Neutrophil (primary cell): Measurements from ENCODE around the gene INA.

ENCODE experiments used
- H3K27ac ChIP-seq: fragments of 200-600 bp; sonication (generic); 2 replicates; pipeline ENCODE4 v1.5.1; 2016; ENCODE audit warnings: mild to moderate bottlenecking, moderate library complexity
- H3K27me3 ChIP-seq: fragments of 200-600 bp; sonication (generic); 2 replicates; pipeline ENCODE4 v1.6.0; 2016; ENCODE audit warnings: mild to moderate bottlenecking
- H3K36me3 ChIP-seq: fragments of 200-600 bp; sonication (generic); 2 replicates; pipeline ENCODE4 v1.5.1; 2017
- H3K4me1 ChIP-seq, 2 experiments: fragments of 200-600 bp in 1 of 2; sonication (generic) in 1 of 2; 1 replicate in 1 of 2; 2 replicates in 1 of 2; pipeline versions ENCODE4 v1.5.1 to v1.6.1; 2013 to 2016; ENCODE audit warnings: low read depth in 1 of 2, low read length in 1 of 2, mild to moderate bottlenecking in 1 of 2, moderate library complexity in 1 of 2; ENCODE audit not compliant: control insufficient read depth in 1 of 2, insufficient read depth in 1 of 2
- H3K4me3 ChIP-seq, 2 experiments: fragments of 200-600 bp in 1 of 2; sonication (generic) in 1 of 2; 1 replicate in 1 of 2; 2 replicates in 1 of 2; pipeline ENCODE4 v1.5.1; 2013 to 2016; ENCODE audit warnings: low read depth in 1 of 2, low read length in 1 of 2, mild to moderate bottlenecking in 1 of 2, moderate library complexity in 1 of 2
- H3K9me3 ChIP-seq: fragments of 200-600 bp; sonication (generic); 2 replicates; pipeline ENCODE4 v1.5.1; 2016
- CTCF ChIP-seq: fragments of 200-600 bp; sonication (generic); IDR thresholded peaks from 2 replicates; pipeline ENCODE4 v1.5.1; 2016; ENCODE audit warnings: antibody characterized with exemption

Gene INA

GRCh38 chr10:103281753-103282152, 4.8 kb downstream of the INA start:
- no peaks in the 10 kb centered on the region for H3K9me3 ChIP-seq
- H3K4me3 ChIP-seq: no peak overlapping the region
- H3K4me1 ChIP-seq: peaks cover 10 to 30% of the 10 kb centered on the region in 2 experiments
- peaks cover 81% of the 10 kb centered on the region for H3K27me3 ChIP-seq
- TF ChIP-seq CTCF: no peak
- H3K36me3 ChIP-seq: no peaks in the 10 kb centered on the region
- H3K27ac ChIP-seq: no peak overlapping the region

- Histone ChIP-seq H3K27me3 (peaks cover 81% of the 10 kb centered on the region), H3K9me3 (no peaks in the 10 kb centered on the region), H3K27ac (no peak overlapping the region), H3K4me3 (no peak overlapping the region), H3K36me3 (no peaks in the 10 kb centered on the region), H3K4me1 (peaks cover 10 to 24% of the 10 kb centered on the region in 2 experiments)
- TF ChIP-seq CTCF: no peak
Measured at GRCh38 chr10:103282961-103283360, 6.0 kb downstream of the INA start.

GRCh38 chr10:103284170-103284569, 7.2 kb downstream of the INA start:
- Histone ChIP-seq H3K4me1 (peaks cover 10 to 24% of the 10 kb centered on the region in 2 experiments), H3K9me3 (no peaks in the 10 kb centered on the region), H3K27ac (no peak overlapping the region), H3K36me3 (no peaks in the 10 kb centered on the region), H3K27me3 (peaks cover 81% of the 10 kb centered on the region), H3K4me3 (no peak overlapping the region)
- TF ChIP-seq CTCF: no peak

- H3K9me3 ChIP-seq: no peaks in the 10 kb centered on the region
- no peak for TF ChIP-seq CTCF
- H3K4me1 ChIP-seq: peaks cover 10 to 18% of the 10 kb centered on the region in 2 experiments
- no peaks in the 10 kb centered on the region for H3K36me3 ChIP-seq
- no peak overlapping the region for H3K27ac ChIP-seq
- H3K27me3 ChIP-seq: peaks cover 62% of the 10 kb centered on the region
- no peak overlapping the region for H3K4me3 ChIP-seq
Measured at GRCh38 chr10:103287992-103288391, 11.1 kb downstream of the INA start.

- H3K27ac ChIP-seq: no peak overlapping the region
- H3K9me3 ChIP-seq: no peaks in the 10 kb centered on the region
- H3K4me1 ChIP-seq: no peaks in the 10 kb centered on the region
- H3K4me3 ChIP-seq: no peak overlapping the region
- TF ChIP-seq CTCF: no peak
- no peaks in the 10 kb centered on the region for H3K36me3 ChIP-seq
- H3K27me3 ChIP-seq: peaks cover 72% of the 10 kb centered on the region
Measured at GRCh38 chr10:103291588-103291987, 14.7 kb downstream of the INA start.
